Smooth muscle cell (in vitro differentiated cells): ENCODE measurements around the gene FCRL6. TPM values are rescaled to one million over a fixed set of nuclear protein-coding genes. Genes with fewer than 3 reads are reported as not detected.

Experiments
- DNase-seq: peaks from one replicate; lab custom pipeline; 2025; ENCODE audit not compliant: unreplicated experiment; lab: John Stamatoyannopoulos, UW
- H2AFZ ChIP-seq: fragments of 200-600 bp; sonication (generic); 2 replicates; pipeline ENCODE4 v1.6.0; 2016; ENCODE audit warnings: antibody characterized with exemption, low read depth, mild to moderate bottlenecking
- H3F3A ChIP-seq: fragments of 200-600 bp; sonication (generic); 2 replicates; pipeline ENCODE4 v1.6.0; 2017; ENCODE audit warnings: antibody characterized with exemption, low read depth
- H3K27ac ChIP-seq: fragments of 200-600 bp; sonication (generic); 2 replicates; pipeline ENCODE4 v1.5.1; 2016; ENCODE audit warnings: low read depth, mild to moderate bottlenecking
- H3K27me3 ChIP-seq: fragments of 200-600 bp; sonication (generic); 2 replicates; pipeline ENCODE4 v1.6.1; 2016; ENCODE audit warnings: low read depth, mild to moderate bottlenecking
- H3K36me3 ChIP-seq: fragments of 200-600 bp; sonication (generic); 2 replicates; pipeline ENCODE4 v1.5.1; 2016; ENCODE audit warnings: low read depth
- H3K4me1 ChIP-seq: fragments of 200-600 bp; sonication (generic); 2 replicates; pipeline ENCODE4 v1.5.1; 2016; ENCODE audit warnings: low read depth
- H3K4me2 ChIP-seq: fragments of 200-600 bp; sonication (generic); 2 replicates; pipeline ENCODE4 v1.6.0; 2016; ENCODE audit warnings: mild to moderate bottlenecking
- H3K4me3 ChIP-seq: fragments of 200-600 bp; sonication (generic); 2 replicates; pipeline ENCODE4 v1.5.1; 2016; ENCODE audit warnings: mild to moderate bottlenecking
- H3K79me2 ChIP-seq: fragments of 200-600 bp; sonication (generic); 2 replicates; pipeline ENCODE4 v1.6.0; 2016; ENCODE audit warnings: low read depth, mild to moderate bottlenecking
- H3K9ac ChIP-seq: fragments of 200-600 bp; sonication (generic); 2 replicates; pipeline ENCODE4 v1.6.0; 2016; ENCODE audit warnings: low read depth
- H3K9me3 ChIP-seq: fragments of 200-600 bp; sonication (generic); replicated peaks from 2 replicates; pipeline ENCODE4 v1.5.1; 2016; ENCODE audit warnings: low read depth
- H4K20me1 ChIP-seq: fragments of 200-600 bp; sonication (generic); 2 replicates; pipeline ENCODE4 v1.6.0; 2016; ENCODE audit warnings: low read depth
- WGBS: methylation state at CpG from one replicate; pipeline ENCODE4 v1.1.7; 2016; ENCODE audit warnings: low lambda C conversion rate; 5-methylcytosine and 5-hydroxymethylcytosine counted together
- polyA plus RNA-seq: library from polyadenylated mRNA; unstranded; fragments of >200 nt; fragmentation: Nextera tagmentation; extraction: Ambion mirVana; gene quantifications from 2 replicates; pipeline ENCODE4 v1.2.1, GENCODE V29; 2016
- total RNA-seq: library from RNA; depleted of rRNA; stranded (reverse); fragments of >200 nt; gene quantifications from 2 replicates; pipeline ENCODE4 v1.2.3, GENCODE V29; 2014
- TF ChIP-seq, protein P1 (sequence below): fragments of 200-600 bp; sonication (generic); IDR thresholded peaks from 2 replicates; pipeline ENCODE4 v1.5.1; 2017; ENCODE audit warnings: borderline replicate concordance, mild to moderate bottlenecking, antibody characterized with exemption; ENCODE audit not compliant: insufficient read depth, poor library complexity, severe bottlenecking

FCRL6 gene
- total and polyA plus RNA-seq, 2 experiments from 2014 or later: not detected

DNA sequence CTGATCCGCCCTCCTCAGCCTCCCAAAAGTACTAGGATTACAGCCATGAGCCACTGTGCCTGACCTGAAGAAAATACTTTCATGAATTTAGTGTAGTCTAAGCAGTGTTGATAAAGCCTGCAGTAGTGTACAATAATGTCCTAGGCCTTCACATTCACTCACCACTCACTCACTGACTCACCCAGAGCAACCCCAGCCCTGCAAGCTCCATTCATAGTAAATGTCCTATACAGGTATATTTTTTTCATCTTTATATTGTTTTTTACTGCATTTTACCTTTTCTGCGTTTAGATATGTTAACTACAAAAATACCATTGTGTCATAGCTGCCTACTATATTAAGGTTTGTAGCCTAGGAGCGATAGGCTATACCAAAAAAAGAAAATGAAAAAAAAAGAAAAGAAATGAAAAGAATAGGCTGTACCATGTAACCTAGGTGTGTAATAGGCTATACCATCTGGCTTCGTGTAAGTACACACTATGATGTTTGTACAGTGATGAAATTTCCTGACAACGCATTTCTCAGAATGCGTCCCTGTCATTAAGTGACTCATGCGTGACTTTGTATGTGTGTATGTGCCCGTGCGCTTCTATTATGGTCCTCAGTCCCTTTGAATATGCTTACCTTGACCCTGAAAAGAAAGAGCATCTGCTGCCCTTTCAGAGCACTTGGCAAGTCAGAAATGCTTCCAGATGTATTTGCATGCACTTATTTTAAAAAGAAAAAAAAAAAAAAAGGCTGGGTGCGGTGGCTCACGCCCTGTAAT is 15.3 kb downstream of the FCRL6 start:
- H3K27me3 ChIP-seq: peaks cover 13% of the 10 kb centered on the region
- H3K4me3 ChIP-seq: no peak overlapping the region
- no peak overlapping the region for H3K9ac ChIP-seq
- no peaks in the 10 kb centered on the region for H3K36me3 ChIP-seq
- no peak for DNase-seq
- no peaks in the 10 kb centered on the region for H3K4me1 ChIP-seq
- 92% methylated on average over 11 of the region's 11 CpGs for WGBS
- H3K79me2 ChIP-seq: no peaks in the 10 kb centered on the region
- no peak overlapping the region for H3K27ac ChIP-seq
- H2AFZ ChIP-seq: no peak overlapping the region
- no peaks in the 10 kb centered on the region for H3F3A ChIP-seq
- TF ChIP-seq, protein P1, sequence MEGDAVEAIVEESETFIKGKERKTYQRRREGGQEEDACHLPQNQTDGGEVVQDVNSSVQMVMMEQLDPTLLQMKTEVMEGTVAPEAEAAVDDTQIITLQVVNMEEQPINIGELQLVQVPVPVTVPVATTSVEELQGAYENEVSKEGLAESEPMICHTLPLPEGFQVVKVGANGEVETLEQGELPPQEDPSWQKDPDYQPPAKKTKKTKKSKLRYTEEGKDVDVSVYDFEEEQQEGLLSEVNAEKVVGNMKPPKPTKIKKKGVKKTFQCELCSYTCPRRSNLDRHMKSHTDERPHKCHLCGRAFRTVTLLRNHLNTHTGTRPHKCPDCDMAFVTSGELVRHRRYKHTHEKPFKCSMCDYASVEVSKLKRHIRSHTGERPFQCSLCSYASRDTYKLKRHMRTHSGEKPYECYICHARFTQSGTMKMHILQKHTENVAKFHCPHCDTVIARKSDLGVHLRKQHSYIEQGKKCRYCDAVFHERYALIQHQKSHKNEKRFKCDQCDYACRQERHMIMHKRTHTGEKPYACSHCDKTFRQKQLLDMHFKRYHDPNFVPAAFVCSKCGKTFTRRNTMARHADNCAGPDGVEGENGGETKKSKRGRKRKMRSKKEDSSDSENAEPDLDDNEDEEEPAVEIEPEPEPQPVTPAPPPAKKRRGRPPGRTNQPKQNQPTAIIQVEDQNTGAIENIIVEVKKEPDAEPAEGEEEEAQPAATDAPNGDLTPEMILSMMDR: no peak
- no peaks in the 10 kb centered on the region for H3K9me3 ChIP-seq
- no peaks in the 10 kb centered on the region for H4K20me1 ChIP-seq
- H3K4me2 ChIP-seq: no peak overlapping the region

DNA sequence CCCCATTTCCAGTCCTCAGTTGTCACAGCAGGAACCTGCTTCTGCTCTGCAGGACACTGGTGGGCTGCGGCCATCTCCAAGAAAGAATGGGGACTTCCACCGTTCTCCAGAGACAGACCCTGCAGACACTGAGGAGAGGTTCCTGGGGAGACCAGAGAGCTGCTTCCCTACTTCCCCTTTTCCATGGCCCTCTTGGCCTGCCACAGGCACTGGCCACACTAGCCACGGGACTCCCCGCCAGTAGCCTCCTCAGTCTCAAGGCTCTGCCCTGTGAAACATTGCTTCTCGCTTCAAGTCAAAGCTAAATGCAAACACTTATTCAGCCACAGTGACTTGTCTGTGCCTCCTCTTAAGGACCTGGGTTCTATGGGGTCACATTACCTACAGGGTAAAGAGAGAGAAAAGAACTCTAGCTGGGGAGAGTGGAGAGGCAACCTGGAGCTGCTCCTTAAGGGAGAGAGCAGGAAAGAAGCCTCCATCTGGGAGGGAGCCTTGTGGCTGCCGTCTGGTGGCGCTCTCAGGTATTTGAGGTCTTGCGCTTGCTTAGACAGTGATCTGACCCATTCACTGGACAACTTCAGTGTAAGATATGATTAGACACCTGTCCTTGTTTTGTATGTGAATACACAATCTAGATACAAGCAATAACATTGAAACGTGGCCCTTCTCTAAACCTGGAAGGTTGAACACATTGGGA is 19.2 kb downstream of the FCRL6 start:
- H3K79me2 ChIP-seq: no peaks in the 10 kb centered on the region
- peaks cover 4% of the 10 kb centered on the region for H3K27me3 ChIP-seq
- DNase-seq: no peak
- peaks cover 18% of the 10 kb centered on the region for H3K4me1 ChIP-seq
- no peaks in the 10 kb centered on the region for H3F3A ChIP-seq
- H4K20me1 ChIP-seq: no peaks in the 10 kb centered on the region
- H3K9ac ChIP-seq: no peak overlapping the region
- H3K4me2 ChIP-seq: no peak overlapping the region
- TF ChIP-seq, protein P1: no peak
- no peak overlapping the region for H3K27ac ChIP-seq
- 83% methylated on average over 9 of the region's 9 CpGs for WGBS
- H3K36me3 ChIP-seq: no peaks in the 10 kb centered on the region
- no peak overlapping the region for H2AFZ ChIP-seq
- no peaks in the 10 kb centered on the region for H3K9me3 ChIP-seq
- H3K4me3 ChIP-seq: no peak overlapping the region

DNA sequence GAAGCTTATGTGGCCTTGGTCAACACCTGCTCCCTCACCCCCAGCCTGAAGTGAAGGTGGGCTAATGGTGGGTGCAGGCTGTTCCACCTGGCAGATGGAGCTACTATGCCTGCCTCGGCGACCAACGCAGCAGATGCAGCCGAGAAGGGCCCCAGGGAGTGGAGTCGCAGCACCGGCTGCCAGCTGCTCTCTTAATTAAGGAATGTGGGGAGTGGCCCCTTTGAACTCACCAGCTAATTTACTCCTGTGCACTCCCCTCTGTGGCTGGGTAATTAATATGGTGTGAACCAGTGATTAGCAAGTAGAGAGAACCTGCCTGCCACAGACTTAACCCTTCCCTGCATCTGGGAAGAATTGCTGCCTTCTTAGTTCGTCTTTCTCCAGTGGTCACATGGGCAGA is 21.2 kb downstream of the FCRL6 start:
- Histone ChIP-seq H3K4me2 (no peak overlapping the region), H3K9me3 (no peaks in the 10 kb centered on the region), H3F3A (no peaks in the 10 kb centered on the region), H3K36me3 (no peaks in the 10 kb centered on the region), H2AFZ (no peak overlapping the region), H3K4me1 (peaks cover 18% of the 10 kb centered on the region), H3K27ac (no peak overlapping the region), H3K27me3 (peaks cover 4% of the 10 kb centered on the region), H4K20me1 (no peaks in the 10 kb centered on the region), H3K4me3 (no peak overlapping the region), H3K79me2 (no peaks in the 10 kb centered on the region), H3K9ac (no peak overlapping the region)
- TF ChIP-seq, protein P1: no peak
- DNase-seq: no peak
- 36% methylated on average over 7 of the region's 7 CpGs for WGBS
